ENCODE data around the gene GRAMD2A. TPM values are rescaled to one million over a fixed set of nuclear protein-coding genes. Genes with fewer than 3 reads are reported as not detected.

The GRAMD2A gene
- total and polyA plus RNA-seq, 4 donors: 4.0 to 25.2 (median 10.7) TPM

DNA sequence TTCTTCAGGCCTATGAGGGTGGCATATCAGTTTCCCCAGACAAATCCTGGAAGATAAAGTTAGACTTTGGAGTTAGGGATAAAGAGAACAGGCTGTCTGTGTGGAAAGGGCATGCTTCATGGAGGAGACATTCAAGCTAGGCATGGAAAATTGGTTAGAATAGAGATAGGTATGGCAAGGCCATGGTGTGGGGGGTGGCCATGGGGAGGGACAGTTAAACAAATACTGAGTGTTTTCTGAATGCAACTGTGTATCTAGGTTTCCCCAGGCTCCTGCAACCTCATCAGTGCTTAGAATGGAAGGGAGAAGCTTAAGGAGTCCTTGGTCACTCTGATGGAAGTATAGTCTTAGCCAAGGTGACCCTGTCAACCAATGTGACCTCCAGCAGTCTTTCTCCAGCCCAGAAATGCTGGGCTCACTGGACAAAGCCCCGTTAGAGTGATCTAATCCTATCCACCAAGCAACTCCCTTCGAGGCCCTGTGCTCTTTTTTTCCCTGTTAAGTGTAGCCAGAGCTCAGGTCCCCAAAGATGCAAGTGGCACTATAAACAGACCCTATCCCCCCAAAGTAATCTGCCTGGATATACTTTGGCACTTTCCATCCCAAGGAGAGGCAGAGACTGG lies 38.9 kb upstream of the GRAMD2A start:
- no peak for DNase-seq
- ATAC-seq (ENCODE audit: insufficient read depth, low FRiP score): no peak
- H3K36me3 ChIP-seq (ENCODE audit: control insufficient read depth in 4 of 4, insufficient read depth in 4 of 4, low read length in 4 of 4): peaks cover 4 to 16% (median 11%) of the 10 kb centered on the region in 4 donors
- no peaks in the 10 kb centered on the region for H3K27me3 ChIP-seq (ENCODE audit: control insufficient read depth in 3 of 3, insufficient read depth in 3 of 3, low read length in 2 of 3)
- peaks cover 0 to 15% (median 3%) of the 10 kb centered on the region in 5 donors for H3K4me1 ChIP-seq (ENCODE audit: control insufficient read depth in 5 of 5, insufficient read depth in 5 of 5, low read length in 5 of 5)
- H3K4me3 ChIP-seq: no peak overlapping the region
- 91 to 97% methylated on average over 2 of the region's 2 CpGs for WGBS, 2 donors
- H3K27ac ChIP-seq (ENCODE audit: low read depth in 1 of 2, low read length in 1 of 2): no peak overlapping the region
- H3K9ac ChIP-seq (ENCODE audit: insufficient read depth in 1 of 2, low read length in 2 of 2): no peak overlapping the region
- TF ChIP-seq, protein P1, sequence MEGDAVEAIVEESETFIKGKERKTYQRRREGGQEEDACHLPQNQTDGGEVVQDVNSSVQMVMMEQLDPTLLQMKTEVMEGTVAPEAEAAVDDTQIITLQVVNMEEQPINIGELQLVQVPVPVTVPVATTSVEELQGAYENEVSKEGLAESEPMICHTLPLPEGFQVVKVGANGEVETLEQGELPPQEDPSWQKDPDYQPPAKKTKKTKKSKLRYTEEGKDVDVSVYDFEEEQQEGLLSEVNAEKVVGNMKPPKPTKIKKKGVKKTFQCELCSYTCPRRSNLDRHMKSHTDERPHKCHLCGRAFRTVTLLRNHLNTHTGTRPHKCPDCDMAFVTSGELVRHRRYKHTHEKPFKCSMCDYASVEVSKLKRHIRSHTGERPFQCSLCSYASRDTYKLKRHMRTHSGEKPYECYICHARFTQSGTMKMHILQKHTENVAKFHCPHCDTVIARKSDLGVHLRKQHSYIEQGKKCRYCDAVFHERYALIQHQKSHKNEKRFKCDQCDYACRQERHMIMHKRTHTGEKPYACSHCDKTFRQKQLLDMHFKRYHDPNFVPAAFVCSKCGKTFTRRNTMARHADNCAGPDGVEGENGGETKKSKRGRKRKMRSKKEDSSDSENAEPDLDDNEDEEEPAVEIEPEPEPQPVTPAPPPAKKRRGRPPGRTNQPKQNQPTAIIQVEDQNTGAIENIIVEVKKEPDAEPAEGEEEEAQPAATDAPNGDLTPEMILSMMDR (IDR thresholded peaks at IDR 0.05; ENCODE audit: control extremely low read depth, extremely low read depth): no peak
- H3K9me3 ChIP-seq (ENCODE audit: control insufficient read depth in 4 of 4, insufficient read depth in 3 of 4, low read length in 3 of 4): no peaks in the 10 kb centered on the region

DNA sequence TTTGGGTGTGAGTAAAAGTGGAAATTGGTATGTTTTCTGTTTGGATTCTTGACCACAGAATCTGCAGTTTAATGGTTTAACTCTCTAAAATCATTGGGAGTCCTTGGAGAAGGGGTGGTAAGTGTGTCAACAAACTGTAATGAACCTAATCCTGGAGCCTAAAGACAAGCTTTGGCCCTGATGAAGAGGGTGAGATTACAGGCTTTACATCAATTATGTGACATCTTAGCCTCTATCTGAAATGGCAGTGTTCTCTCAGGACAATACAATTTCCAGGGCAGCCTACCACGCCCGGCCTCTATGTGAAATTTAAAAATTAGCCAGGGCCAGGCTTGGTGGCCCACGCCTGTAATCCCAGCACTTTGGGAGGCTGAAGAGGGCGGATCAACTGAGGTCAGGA lies 37.7 kb upstream of the GRAMD2A start:
- DNase-seq (no peak), ATAC-seq (ENCODE audit: insufficient read depth, low FRiP score) (no peak)
- no peak overlapping the region for H3K4me3 ChIP-seq
- H3K27ac ChIP-seq (ENCODE audit: low read depth in 1 of 2, low read length in 1 of 2): no peak overlapping the region
- TF ChIP-seq, protein P1 (IDR thresholded peaks at IDR 0.05; ENCODE audit: control extremely low read depth, extremely low read depth): no peak
- no peak overlapping the region for H3K9ac ChIP-seq (ENCODE audit: insufficient read depth in 1 of 2, low read length in 2 of 2)
- no peaks in the 10 kb centered on the region for H3K9me3 ChIP-seq (ENCODE audit: control insufficient read depth in 4 of 4, insufficient read depth in 3 of 4, low read length in 3 of 4)
- H3K4me1 ChIP-seq (ENCODE audit: control insufficient read depth in 5 of 5, insufficient read depth in 5 of 5, low read length in 5 of 5): peaks cover 0 to 15% (median 3%) of the 10 kb centered on the region in 5 donors
- WGBS, 2 donors: 97 to 98% methylated on average over 4 of the region's 4 CpGs
- H3K27me3 ChIP-seq (ENCODE audit: control insufficient read depth in 3 of 3, insufficient read depth in 3 of 3, low read length in 2 of 3): no peaks in the 10 kb centered on the region
- H3K36me3 ChIP-seq (ENCODE audit: control insufficient read depth in 4 of 4, insufficient read depth in 4 of 4, low read length in 4 of 4): peaks cover 0 to 9% (median 3%) of the 10 kb centered on the region in 4 donors

DNA sequence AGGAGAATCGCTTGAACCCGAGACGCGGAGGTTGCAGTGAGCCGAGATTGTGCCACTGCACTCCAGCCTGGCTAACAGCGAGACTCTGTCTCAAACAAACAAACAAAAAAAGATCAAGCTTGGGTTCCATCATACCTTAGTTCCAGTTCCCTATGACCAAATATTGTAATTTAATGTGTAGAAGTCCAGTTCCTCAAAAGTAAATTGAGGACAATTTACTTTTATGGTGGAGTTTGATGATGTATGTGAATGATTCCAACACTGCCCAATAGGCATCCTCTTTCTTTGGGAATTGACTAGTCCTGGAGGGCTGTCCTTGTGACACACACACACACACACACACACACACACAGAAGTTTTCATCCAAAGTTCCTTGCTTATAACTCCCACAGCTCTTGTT lies 36.2 kb upstream of the GRAMD2A start:
- Histone ChIP-seq H3K27me3 (ENCODE audit: control insufficient read depth in 3 of 3, insufficient read depth in 3 of 3, low read length in 2 of 3) (no peaks in the 10 kb centered on the region), H3K36me3 (ENCODE audit: control insufficient read depth in 4 of 4, insufficient read depth in 4 of 4, low read length in 4 of 4) (peaks cover 0 to 6% (median 0%) of the 10 kb centered on the region in 4 donors), H3K4me3 (no peak overlapping the region), H3K9me3 (ENCODE audit: control insufficient read depth in 4 of 4, insufficient read depth in 3 of 4, low read length in 3 of 4) (no peaks in the 10 kb centered on the region), H3K9ac (ENCODE audit: insufficient read depth in 1 of 2, low read length in 2 of 2) (no peak overlapping the region), H3K4me1 (ENCODE audit: control insufficient read depth in 5 of 5, insufficient read depth in 5 of 5, low read length in 5 of 5) (peaks cover 2 to 22% (median 7%) of the 10 kb centered on the region in 5 donors), H3K27ac (ENCODE audit: low read depth in 1 of 2, low read length in 1 of 2) (no peak overlapping the region)
- no peak for ATAC-seq (ENCODE audit: insufficient read depth, low FRiP score)
- TF ChIP-seq, protein P1 (IDR thresholded peaks at IDR 0.05; ENCODE audit: control extremely low read depth, extremely low read depth): no peak
- DNase-seq: no peak
- WGBS, 2 donors: 95 to 96% methylated on average over 6 of the region's 6 CpGs

Data from lung (tissue), 12 donors.